CD4-positive, alpha-beta T cell treated with Interferon gamma for 1 hour (primary cell): ENCODE results near the gene SLC16A3.
"Not testable (repeated sequence)": the region's sequence is repeated elsewhere in the genome, so short reads cannot be mapped to it uniquely, and the experiment has no call there.

Experiments
- DNase-seq: peaks from one replicate; pipeline ENCODE4 v3.0.0-alpha.2; 2020

The SLC16A3 gene

GRCh38 chr17:82247856-82248671 lies 19.2 kb downstream of the SLC16A3 start:
- DNase-seq = no peak

GRCh38 chr17:82248815-82249674 lies 20.2 kb downstream of the SLC16A3 start:
- DNase-seq = no peak

DNA sequence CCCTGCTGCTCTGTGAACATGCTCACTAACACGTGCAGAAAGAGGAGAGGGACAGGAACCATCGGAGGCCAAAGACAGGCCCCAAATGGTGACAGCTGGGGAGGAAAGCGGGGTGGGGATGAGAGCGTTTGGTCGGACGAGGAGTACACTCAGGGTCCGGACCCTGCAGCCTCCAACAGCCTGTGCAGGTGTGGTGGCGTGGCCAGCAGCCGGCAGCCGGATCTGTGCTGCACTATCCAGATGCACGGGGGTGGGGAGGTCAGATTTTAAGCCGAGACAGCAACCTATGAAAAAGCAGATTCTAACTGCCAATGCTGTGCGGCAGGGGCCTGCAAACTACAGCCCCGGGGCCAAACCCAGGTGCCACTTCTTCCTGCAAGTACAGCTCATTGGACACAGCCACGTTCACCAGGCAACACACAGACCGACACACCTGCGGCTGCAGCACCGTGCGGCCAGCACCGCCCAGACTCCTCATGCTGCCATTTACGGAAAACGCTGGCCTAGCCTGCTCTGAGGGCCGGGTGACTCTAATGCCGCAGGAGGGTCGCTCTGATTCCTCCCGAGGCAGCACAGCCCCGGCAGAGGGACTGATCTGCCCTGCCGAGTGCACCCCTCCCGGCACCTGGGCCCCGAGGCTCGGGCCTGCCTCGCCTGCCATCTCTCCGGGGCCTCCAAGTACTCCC lies 21.2 kb downstream of the SLC16A3 start:
- no peak for DNase-seq

DNA sequence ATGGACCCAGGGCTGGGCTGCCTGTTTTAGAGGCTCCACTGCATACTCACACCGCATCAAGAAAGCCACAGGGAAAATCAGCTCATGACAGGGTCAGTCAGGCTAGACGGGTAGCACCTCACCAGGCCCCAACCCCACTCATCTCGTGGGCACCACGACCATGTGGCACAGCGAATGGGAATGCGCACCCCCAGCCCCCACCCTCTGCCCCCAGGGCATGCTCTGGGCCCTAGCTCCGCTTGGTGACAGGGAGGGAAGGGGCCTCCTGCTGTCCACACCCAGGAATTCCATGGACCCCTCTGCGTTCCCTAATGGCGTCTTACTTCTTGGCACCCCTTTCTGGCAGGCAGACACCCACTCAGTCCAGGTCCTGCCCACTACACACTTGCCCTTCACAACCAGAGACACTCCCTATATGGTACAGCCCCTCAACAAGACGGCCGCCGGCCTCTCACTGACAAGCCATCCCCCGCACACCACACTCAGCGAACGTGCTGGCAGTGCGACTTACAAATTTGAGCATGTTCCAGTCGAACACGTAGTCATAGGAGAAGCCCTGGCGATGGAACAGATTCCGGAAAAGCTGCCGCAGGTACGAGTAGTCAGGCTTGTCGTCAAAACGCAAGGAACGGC lies 22.1 kb downstream of the SLC16A3 start:
- no peak for DNase-seq

DNA sequence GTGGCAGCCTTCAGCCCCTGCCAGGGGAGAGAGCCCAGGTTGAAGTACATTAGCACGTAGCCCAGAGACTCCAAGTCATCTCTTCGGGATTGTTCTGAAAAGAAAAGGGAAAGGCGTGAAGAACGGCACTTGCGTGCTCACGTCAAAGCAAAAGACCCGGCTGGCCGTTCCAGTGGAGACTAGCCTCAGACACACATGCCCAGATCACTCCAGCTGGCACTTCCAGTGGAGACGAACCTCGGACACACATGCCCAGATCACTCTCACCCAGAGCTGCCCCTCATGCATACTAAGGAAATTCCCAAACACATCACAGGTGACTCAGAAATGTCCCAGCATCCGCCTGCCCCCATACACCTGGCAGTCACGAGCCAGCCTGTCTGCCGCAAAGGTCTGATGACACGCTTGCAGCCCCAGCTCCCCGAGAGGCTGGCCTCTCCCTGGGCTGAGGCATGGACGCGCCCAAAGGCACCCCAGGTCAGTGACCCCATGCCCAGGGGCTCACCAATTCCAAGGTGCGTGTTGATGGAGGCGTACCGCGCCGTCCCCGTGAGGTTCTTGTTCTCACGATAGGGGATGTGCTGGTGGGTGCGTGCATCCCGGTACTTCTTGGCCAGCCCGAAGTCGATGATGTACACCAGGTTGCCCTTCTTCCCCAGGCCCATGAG lies 23.8 kb downstream of the SLC16A3 start:
- no peak for DNase-seq

- DNase-seq = no peak
Observed at GRCh38 chr17:82253179-82253544, 24.3 kb downstream of the SLC16A3 start.

DNA sequence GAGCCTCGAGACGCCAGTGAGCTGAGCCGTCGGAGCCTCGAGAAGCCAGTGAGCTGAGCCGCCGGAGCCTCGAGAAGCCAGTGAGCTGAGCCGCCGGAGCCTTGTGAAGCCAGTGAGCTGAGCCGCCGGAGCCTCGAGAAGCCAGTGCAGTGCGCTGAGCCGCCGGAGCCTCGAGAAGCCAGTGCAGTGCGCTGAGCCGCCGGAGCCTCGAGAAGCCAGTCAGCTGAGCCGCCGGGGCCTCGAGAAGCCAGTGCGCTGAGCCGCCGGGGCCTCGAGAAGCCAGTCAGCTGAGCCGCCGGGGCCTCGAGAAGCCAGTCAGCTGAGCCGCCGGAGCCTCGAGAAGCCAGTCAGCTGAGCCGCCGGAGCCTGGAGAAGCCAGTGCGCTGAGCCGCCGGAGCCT lies 25.3 kb downstream of the SLC16A3 start:
- not testable (repeated sequence) for DNase-seq

- not testable (repeated sequence) for DNase-seq
Observed at GRCh38 chr17:82254746-82255145, 25.9 kb downstream of the SLC16A3 start.

GRCh38 chr17:82255402-82255972 lies 26.6 kb downstream of the SLC16A3 start:
- DNase-seq = no peak

GRCh38 chr17:82256242-82256885 lies 27.5 kb downstream of the SLC16A3 start:
- DNase-seq = no peak

GRCh38 chr17:82257473-82257872 lies 28.6 kb downstream of the SLC16A3 start:
- peak; percentile 74 for DNase-seq

GRCh38 chr17:82258555-82258954 lies 29.7 kb downstream of the SLC16A3 start:
- no peak for DNase-seq

- DNase-seq = not testable (repeated sequence)
Observed at GRCh38 chr17:82259972-82260961, 31.4 kb downstream of the SLC16A3 start.

- DNase-seq = no peak
Observed at GRCh38 chr17:82262344-82262743, 33.5 kb downstream of the SLC16A3 start.

DNA sequence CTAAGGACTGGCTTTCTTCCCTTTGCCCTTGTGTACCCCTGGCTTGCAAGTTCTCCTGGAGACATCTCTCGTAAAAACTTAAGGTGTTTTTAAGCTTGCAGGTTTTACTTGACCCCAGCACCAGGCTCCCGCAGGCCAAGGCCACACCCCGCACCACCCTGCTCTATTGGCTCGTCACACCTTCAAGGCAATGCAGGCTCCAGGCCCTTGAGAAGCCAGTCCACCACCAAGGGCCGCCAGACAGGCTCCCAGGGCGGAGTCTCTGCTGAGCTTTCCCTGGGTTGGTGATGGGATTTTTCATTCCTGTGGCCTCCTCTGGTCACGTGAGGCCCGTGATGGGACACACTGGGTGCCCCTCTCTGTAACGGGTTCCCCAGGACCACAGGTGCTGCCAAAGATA lies 34.8 kb downstream of the SLC16A3 start:
- no peak for DNase-seq

- no peak for DNase-seq
Observed at GRCh38 chr17:82266142-82266541, 37.3 kb downstream of the SLC16A3 start.

DNA sequence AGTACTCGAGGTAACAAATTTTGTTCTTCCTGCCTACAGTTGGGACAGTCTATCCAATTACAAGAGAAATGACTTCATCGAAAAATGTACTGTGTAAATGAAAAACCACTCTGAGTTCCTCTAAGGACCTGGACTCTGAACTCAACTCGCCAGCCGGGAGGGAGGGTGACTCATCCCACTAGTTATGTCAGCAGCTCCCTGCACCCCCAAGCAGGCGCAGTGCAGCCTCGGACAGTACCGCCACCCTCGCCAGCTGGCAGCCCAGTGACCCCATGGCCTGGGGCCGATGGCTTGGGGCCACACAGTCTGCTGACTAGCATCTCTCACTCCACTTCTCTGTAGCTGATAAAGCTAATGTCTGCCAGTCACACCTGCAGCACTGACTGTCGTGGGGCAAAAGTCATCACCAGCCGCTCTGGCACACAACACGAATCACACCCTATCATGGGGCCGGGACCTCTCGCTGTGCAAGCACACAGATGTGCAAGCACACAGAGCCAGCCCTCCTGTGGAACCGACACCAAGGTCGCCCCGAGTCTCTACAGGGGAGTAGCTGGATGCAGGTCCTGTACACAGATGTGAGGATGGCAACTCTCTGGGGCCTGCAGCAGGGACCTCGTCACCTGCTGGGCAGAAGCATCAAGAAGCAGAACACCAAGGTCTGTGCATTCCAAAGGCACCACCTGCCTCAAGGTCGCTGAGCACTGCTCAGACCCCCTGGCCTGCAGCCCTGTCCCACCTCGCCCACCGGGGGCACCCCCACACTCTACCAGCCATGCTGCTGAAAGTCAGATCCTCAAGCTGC lies 38.9 kb downstream of the SLC16A3 start:
- DNase-seq = peak; percentile 66

DNA sequence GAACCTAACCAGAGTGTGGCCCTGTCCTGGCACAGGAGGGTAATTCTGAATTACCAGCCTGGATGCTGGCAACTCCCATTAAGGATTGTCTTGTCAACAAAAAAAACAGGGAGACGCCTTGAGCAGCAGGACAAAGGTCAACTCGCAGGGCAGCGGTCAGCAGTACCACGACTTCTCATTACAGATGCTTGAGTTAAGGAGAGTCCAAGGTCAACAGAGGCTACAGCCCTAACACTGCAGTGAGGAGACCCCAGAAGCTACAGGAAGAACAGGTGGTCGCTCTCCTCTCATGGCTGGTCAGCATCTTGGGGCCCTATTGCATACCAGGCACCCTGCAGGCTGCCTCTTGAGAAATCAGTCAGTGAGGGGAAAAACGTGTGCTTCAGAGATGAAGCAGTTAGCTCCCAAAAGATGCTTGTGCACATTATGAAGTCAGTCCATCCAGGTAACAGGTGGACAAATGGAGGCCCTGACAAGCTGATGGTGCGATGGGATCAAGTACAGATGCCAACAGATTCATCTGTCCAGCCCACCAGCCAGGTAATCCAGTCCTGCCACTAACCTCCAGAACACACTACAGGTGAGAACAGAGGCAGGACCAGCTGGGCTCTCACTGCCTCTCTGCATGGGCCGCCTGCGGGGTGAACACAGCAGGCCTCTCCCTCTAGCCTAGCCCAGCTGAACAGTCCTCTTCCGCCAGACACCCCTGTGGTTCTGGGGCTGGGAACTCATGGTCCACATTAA lies 40.5 kb downstream of the SLC16A3 start:
- no peak for DNase-seq
